K562 (cell line): Measurements from ENCODE around the gene RTP5. TPM values are rescaled to one million over a fixed set of nuclear protein-coding genes. Genes with fewer than 3 reads are reported as not detected.

ENCODE experiments used
- ATAC-seq: fragments of 200-7000 bp; cut with Tn5 transposase; 3 replicates; pipeline ENCODE4 v1.9.1; 2020; ENCODE audit warnings: moderate library complexity
- BruUV-seq: library from RNA; stranded (reverse); fragments of 400-500 nt; replicated peaks from 2 replicates; lab custom pipeline; 2021; lab: Mats Ljungman, UMichigan
- CTCF ChIA-PET: fragments of 300-600 bp; formaldehyde crosslinking; extraction: SDS; loops from one replicate; lab custom pipeline; 2021; ENCODE audit warnings: low intra/inter-chr PET ratio; lab: Yijun Ruan, JAX
- POLR2A ChIA-PET: fragments of 300-600, 350-650 bp; sonication (Branson Sonifier 250); formaldehyde crosslinking; extraction: SDS; loops from one replicate; lab custom pipeline; 2021; ENCODE audit warnings: antibody characterized with exemption, inconsistent platforms; lab: Yijun Ruan, JAX
- DNase-seq, 4 experiments: peaks; one replicate each; pipeline versions ENCODE4 v3.0.0 to v3.0.0-alpha.2; 2011 to 2018; ENCODE audit warnings: low spot score in 3 of 4, mixed read lengths in 3 of 4; ENCODE audit errors: extremely low read depth in 1 of 4
- FAIRE-seq: peaks from 2 replicates; lab custom pipeline; 2011; peaks lifted over from hg19 to GRCh38; lab: Jason Lieb, UNC
- H2AFZ ChIP-seq: 2 replicates; pipeline ENCODE4 v1.6.0; 2011; ENCODE audit warnings: low read depth, low read length, control low read depth, inconsistent platforms
- H3K27ac ChIP-seq: fragments of 200-600 bp; 3 replicates; pipeline ENCODE4 v1.8.0; 2011; ENCODE audit warnings: low read depth, mild to moderate bottlenecking, control low read depth, inconsistent platforms, low read length, moderate library complexity, mixed read lengths; ENCODE audit errors: extremely low read depth
- H3K27me3 ChIP-seq, 2 experiments: fragments of 300-600 bp in 1 of 2; 2 replicates in 1 of 2; 3 replicates in 1 of 2; pipeline versions ENCODE4 v1.6.0 to v1.8.0; 2011; ENCODE audit warnings: inconsistent platforms in 2 of 2, low read length in 2 of 2, mild to moderate bottlenecking in 1 of 2, mixed read lengths in 1 of 2, moderate library complexity in 1 of 2; ENCODE audit not compliant: control insufficient read depth in 2 of 2, insufficient read depth in 2 of 2
- H3K36me3 ChIP-seq: fragments of 300-600 bp; 3 replicates; pipeline ENCODE4 v1.8.0; 2011; ENCODE audit warnings: mild to moderate bottlenecking, low read length, inconsistent platforms; ENCODE audit not compliant: control insufficient read depth, insufficient read depth
- H3K4me1 ChIP-seq, 2 experiments: fragments of 200-600 bp in 1 of 2; replicated peaks in 1 of 2; 2 replicates in 1 of 2; 3 replicates in 1 of 2; pipeline versions ENCODE4 v1.5.1 to v1.8.0; 2011; ENCODE audit warnings: inconsistent platforms in 2 of 2, low read length in 2 of 2, mild to moderate bottlenecking in 1 of 2, mixed read lengths in 1 of 2, moderate library complexity in 1 of 2; ENCODE audit not compliant: control insufficient read depth in 2 of 2, insufficient read depth in 2 of 2
- H3K4me2 ChIP-seq: 2 replicates; pipeline ENCODE4 v1.6.1; 2011; ENCODE audit warnings: low read length, control low read depth, inconsistent platforms, mixed read lengths; ENCODE audit not compliant: insufficient read depth
- H3K4me3 ChIP-seq: fragments of 200-600 bp; sonication (generic), shearing (Covaris generic); 2 replicates; pipeline ENCODE4 v1.5.1; 2016; ENCODE audit warnings: control low read depth, inconsistent platforms
- H3K79me2 ChIP-seq: fragments of 200-600 bp; 3 replicates; pipeline ENCODE4 v1.8.0; 2011; ENCODE audit warnings: low read length, inconsistent platforms; ENCODE audit not compliant: control insufficient read depth, insufficient read depth
- H3K9ac ChIP-seq, 2 experiments: 2 replicates each; pipeline versions ENCODE4 v1.6.0 to v1.6.1; 2011; ENCODE audit warnings: low read depth in 2 of 2, low read length in 2 of 2, control low read depth in 1 of 2, inconsistent platforms in 1 of 2, mild to moderate bottlenecking in 1 of 2, mixed read lengths in 1 of 2; ENCODE audit not compliant: insufficient read depth in 1 of 2
- H3K9me1 ChIP-seq: one replicate; pipeline ENCODE4 v1.6.0; 2011; ENCODE audit warnings: inconsistent platforms, mild to moderate bottlenecking, low read length, moderate library complexity; ENCODE audit not compliant: control insufficient read depth, insufficient read depth
- H3K9me3 ChIP-seq: replicated peaks from 2 replicates; pipeline ENCODE4 v1.5.1; 2011; ENCODE audit warnings: low read depth, low read length, inconsistent platforms; ENCODE audit not compliant: control insufficient read depth, insufficient read depth
- H4K20me1 ChIP-seq: replicated peaks from 2 replicates; pipeline ENCODE4 v1.6.1; 2011; ENCODE audit warnings: low read length, inconsistent platforms, mixed read lengths; ENCODE audit not compliant: control insufficient read depth, insufficient read depth
- POLR2AphosphoS2 ChIP-seq: IDR thresholded peaks from 2 replicates; pipeline ENCODE4 v1.6.1; 2012; ENCODE audit warnings: low read length, improper control_type of control experiment
- ZBTB7A ChIP-seq: IDR thresholded peaks from 2 replicates; pipeline ENCODE4 v1.6.1; 2011; ENCODE audit warnings: low read depth, mild to moderate bottlenecking, low read length, moderate library complexity, borderline replicate concordance; ENCODE audit not compliant: control insufficient read depth
- WGBS: fragments of 100-300 bp; shearing (Covaris generic); methylation state at CpG from one replicate; pipeline ENCODE4 v1.1.6; 2016; ENCODE audit warnings: low coverage, mixed read lengths; ENCODE audit not compliant: insufficient coverage; ENCODE audit errors: missing lambda C conversion rate; 5-methylcytosine and 5-hydroxymethylcytosine counted together
- in situ Hi-C: fragments of 300-500 bp; cut with MboI; formaldehyde crosslinking; loops from 4 replicates; pipeline ENCODE4 v1.15.0; 2018; ENCODE audit warnings: inconsistent platforms, mixed read lengths
- intact Hi-C: fragments of 100-400 bp; cut with micrococcal nuclease; formaldehyde crosslinking; loops from 2 replicates; pipeline ENCODE4 v1.14.2; 2022
- polyA plus RNA-seq, 8 experiments: library from polyadenylated mRNA; depleted of rRNA in 4 of 8; stranded (reverse) in 5 of 8; unstranded in 3 of 8; fragments of >200 nt; fragmentation: Nextera tagmentation in 2 of 8; fragmentation: Illumina TruSeq in 1 of 8; extraction: Ambion mirVana in 2 of 8; extraction: Trizol in 1 of 8; gene quantifications; 2 replicates each; pipeline versions ENCODE4 v1.2.1 to v1.2.3, GENCODE V29; 2011 to 2014; ENCODE audit warnings: inconsistent platforms in 1 of 8, missing spikeins in 1 of 8
- total RNA-seq, 7 experiments: library from RNA; depleted of rRNA in 6 of 7; stranded (reverse); fragments of >200 nt in 6 of 7; fragmentation: Illumina TruSeq in 2 of 7; extraction: Trizol in 2 of 7; gene quantifications; 2 replicates each; pipeline versions ENCODE4 v1.2.1 to v1.2.3, GENCODE V29; 2011 to 2021; ENCODE audit warnings: low replicate concordance in 1 of 7

Gene RTP5
- total and polyA plus RNA-seq, 9 of the 15 experiments (the other 6 are each of a cell fraction or from before 2014, with no cell fraction given), result not detected

DNA sequence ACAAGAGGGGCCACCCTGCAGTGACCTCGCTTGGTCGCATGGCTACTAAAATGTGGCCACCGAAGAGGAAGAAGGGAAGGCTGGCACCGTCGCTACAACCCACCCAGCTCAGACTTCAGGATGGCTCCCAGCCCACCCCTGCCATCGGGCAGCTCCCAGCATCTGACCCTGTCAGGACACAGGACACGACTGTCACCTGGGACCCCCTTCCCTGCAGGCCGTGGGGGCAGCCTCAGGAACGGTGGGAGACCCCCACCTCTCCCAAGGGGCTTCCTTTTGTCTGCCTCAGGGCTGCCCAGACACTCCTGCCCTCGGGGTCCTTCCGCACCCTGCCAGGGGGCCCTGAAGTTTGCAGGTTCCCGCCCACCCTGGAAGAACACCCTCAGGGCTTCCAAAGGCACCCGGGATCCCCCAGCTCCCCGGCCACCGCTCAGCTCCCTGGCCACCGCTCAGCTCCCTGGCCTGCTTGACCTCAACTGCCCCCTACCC lies 7.7 kb downstream of the RTP5 start:
- Histone ChIP-seq H3K4me2 (no peak overlapping the region), H3K9me1 (no peaks in the 10 kb centered on the region), H2AFZ (no peak overlapping the region), H3K4me1 (peaks cover 8 to 54% of the 10 kb centered on the region in 2 experiments; a peak in 4 of 5 replicates), H3K27me3 (no peaks in the 10 kb centered on the region), H3K9me3 (no peaks in the 10 kb centered on the region), H3K4me3 (no peak overlapping the region), H3K36me3 (no peaks in the 10 kb centered on the region)
- FAIRE-seq (no peak), ATAC-seq (no peak)
- POLR2A ChIA-PET, result interaction anchor here (0.5 to 0.6 kb wide), 2 partner anchors 27 to 308 kb away, joined by 3 read pairs; no protein-coding TSS in a partner anchor
- CTCF ChIA-PET, result no interaction called here
- WGBS, result 42% methylated on average over 9 of the region's 16 CpGs
- in situ Hi-C loops (loop anchor here (5.0 kb wide), 1 partner anchor 150 kb away; no protein-coding TSS in a partner anchor), intact Hi-C loops (loop anchor here (5.0 kb wide), 1 partner anchor 210 kb away; no protein-coding TSS in a partner anchor)
- TF ChIP-seq POLR2AphosphoS2 (no peak), ZBTB7A (peak; percentile 28; the same call in 1 of the 2 replicates)
- TF ChIP-seq, all 486 proteins: peak for 1
- Histone ChIP-seq H3K79me2 (no peaks in the 10 kb centered on the region), H4K20me1 (no peaks in the 10 kb centered on the region), H3K9ac (no peak overlapping the region; a peak in 1 of 4 replicates), H3K27ac (no peak overlapping the region)
- DNase-seq, result no peak
- no TSS peak for BruUV-seq
